Bronchial epithelial cell (primary cell): ENCODE data around the gene KMT5B. TPM values are rescaled to one million over a fixed set of nuclear protein-coding genes. Genes with fewer than 3 reads are reported as not detected.

Source experiments
- DNase-seq: peaks from one replicate; pipeline ENCODE4 v3.0.0-alpha.2; 2010; ENCODE audit warnings: low read depth
- FAIRE-seq: peaks from 2 replicates; lab custom pipeline; 2011; peaks lifted over from hg19 to GRCh38; lab: Jason Lieb, UNC
- H3K27me3 ChIP-seq: 2 replicates; pipeline ENCODE4 v1.5.1; 2011; ENCODE audit warnings: low read length; ENCODE audit not compliant: control insufficient read depth, insufficient read depth
- H3K36me3 ChIP-seq: 2 replicates; pipeline ENCODE4 v1.5.1; 2011; ENCODE audit warnings: low read length; ENCODE audit not compliant: control insufficient read depth, insufficient read depth
- H3K4me3 ChIP-seq: 2 replicates; pipeline ENCODE4 v1.5.1; 2011; ENCODE audit warnings: mild to moderate bottlenecking, low read depth, low read length, control low read depth
- CTCF ChIP-seq: IDR thresholded peaks from 2 replicates; pipeline ENCODE4 v1.5.1; 2011; ENCODE audit warnings: mild to moderate bottlenecking, moderate library complexity, low read length, control low read depth, inconsistent platforms; ENCODE audit not compliant: insufficient read depth, severe bottlenecking
- total RNA-seq: library from RNA; depleted of rRNA; stranded (reverse); fragments of >200 nt; gene quantifications from 2 replicates; pipeline ENCODE4 v1.2.1, GENCODE V29; 2014

KMT5B gene
- 35.8 and 44.8 TPM in 2 replicates for total RNA-seq

GRCh38 chr11:68213135-68213515 is at the start of gene KMT5B:
TSS of gene KMT5B (minus strand) at chr11:68213296. CDS start at chr11:68190076, 23,220 bp downstream.
- Histone ChIP-seq H3K4me3 (peak within 1 kb of the TSS; percentile 90), H3K36me3 (no peaks in the 10 kb centered on the region), H3K27me3 (peaks cover 2% of the 10 kb centered on the region)
- DNase-seq (no peak), FAIRE-seq (no peak)
- no peak for TF ChIP-seq CTCF

GRCh38 chr11:68262544-68262827 is 49.4 kb upstream of the KMT5B start:
- Histone ChIP-seq H3K36me3 (peaks cover 27% of the 10 kb centered on the region), H3K4me3 (no peak overlapping the region), H3K27me3 (no peaks in the 10 kb centered on the region)
- TF ChIP-seq CTCF: no peak
- FAIRE-seq: no peak
- DNase-seq: no peak

- Histone ChIP-seq H3K4me3 (no peak overlapping the region), H3K36me3 (peaks cover 25% of the 10 kb centered on the region), H3K27me3 (no peaks in the 10 kb centered on the region)
- FAIRE-seq (no peak), DNase-seq (no peak)
- no peak for TF ChIP-seq CTCF
Observed at GRCh38 chr11:68261749-68262543, 48.9 kb upstream of the KMT5B start.

GRCh38 chr11:68261006-68261405 is 47.9 kb upstream of the KMT5B start:
- no peak for TF ChIP-seq CTCF
- DNase-seq: no peak
- no peak for FAIRE-seq
- Histone ChIP-seq H3K36me3 (peaks cover 17% of the 10 kb centered on the region), H3K27me3 (no peaks in the 10 kb centered on the region), H3K4me3 (no peak overlapping the region)

- DNase-seq (no peak), FAIRE-seq (peak; percentile 52)
- Histone ChIP-seq H3K27me3 (no peaks in the 10 kb centered on the region), H3K4me3 (no peak overlapping the region), H3K36me3 (peaks cover 16% of the 10 kb centered on the region)
- no peak for TF ChIP-seq CTCF
Observed at GRCh38 chr11:68260484-68260883, 47.4 kb upstream of the KMT5B start.
